Thyroid gland (tissue), 4 donors: ENCODE data around the gene RIMS3.

Experiments
- CTCF ChIP-seq, 6 experiments: fragments of 200-600 bp in 3 of 6; fragments of 450-650 bp in 3 of 6; sonication (generic) in 3 of 6; IDR thresholded peaks; one replicate each; pipeline ENCODE4 v1.5.1; 2016 to 2019; ENCODE audit warnings: antibody characterized with exemption in 6 of 6, mild to moderate bottlenecking in 2 of 6, inconsistent platforms in 1 of 6, moderate library complexity in 1 of 6
- POLR2A ChIP-seq, 2 donors: fragments of 450-650 bp; IDR thresholded peaks; one replicate each; pipeline ENCODE4 v1.6.1; 2017; ENCODE audit warnings: antibody characterized with exemption in 2 of 2, mild to moderate bottlenecking in 2 of 2, moderate library complexity in 1 of 2

GRCh38 chr1:40618108-40618507 is 47.4 kb downstream of the RIMS3 start:
- TF ChIP-seq POLR2A (IDR thresholded peaks at IDR 0.05): no peak
- TF ChIP-seq CTCF (IDR thresholded peaks at IDR 0.05): no peak
